ENCODE data around the gene RBMS2. TPM values are rescaled to one million over a fixed set of nuclear protein-coding genes. Genes with fewer than 3 reads are reported as not detected.

The RBMS2 gene
- total and polyA plus RNA-seq, 9 of the 15 experiments (the other 6 are each of a cell fraction or from before 2014, with no cell fraction given), result 0.08 to 10.5 (median 0.31) TPM

- TF ChIP-seq MAZ (CRISPR knock-in tag; conservative IDR thresholded peaks at IDR 0.05 in 1 of 2, IDR thresholded peaks at IDR 0.05 in 1 of 2) (peak; percentile 90 to 96), PCBP1 (IDR thresholded peaks at IDR 0.05; ENCODE audit: low read depth, low read length, poor library complexity, severe bottlenecking) (peak; percentile 90), SUPT5H (IDR thresholded peaks at IDR 0.05) (peak; percentile 30; the same call in 1 of the 2 replicates), ETS2 (tag; IDR thresholded peaks at IDR 0.05; ENCODE audit: borderline replicate concordance, poor library complexity, severe bottlenecking) (no peak), ZEB2 (IDR thresholded peaks at IDR 0.05) (no peak), FOSL1 (tag; conservative IDR thresholded peaks at IDR 0.05) (no peak), RNF2 (IDR thresholded peaks at IDR 0.05) (peak; percentile 93), HLTF (IDR thresholded peaks at IDR 0.05) (no peak), AFF1 (IDR thresholded peaks at IDR 0.05; ENCODE audit: low read depth in 1 of 2, partially characterized antibody in 2 of 2) (peak in 1 of 2 experiments; percentile 70), MYC (IDR thresholded peaks at IDR 0.05; ENCODE audit: low read depth, low read length) (peak; percentile 88), MYC (CRISPR knock-in tag; IDR thresholded peaks at IDR 0.05; ENCODE audit: borderline replicate concordance, low read depth) (peak; percentile 46; the same call in 1 of the 2 replicates), ZFP91 (CRISPR knock-in tag; IDR thresholded peaks at IDR 0.05) (peak; percentile 86), THRB (CRISPR knock-in tag; conservative IDR thresholded peaks at IDR 0.05) (peak; percentile 28; the same call in 1 of the 2 replicates), DDX20 (tag; IDR thresholded peaks at IDR 0.05; ENCODE audit: low read depth) (no peak), SP1 (CRISPR knock-in tag; IDR thresholded peaks at IDR 0.05) (peak; percentile 73), EP400 (IDR thresholded peaks at IDR 0.05) (peak; percentile 47; the same call in 1 of the 2 replicates), CCNT2 (IDR thresholded peaks at IDR 0.05; ENCODE audit: borderline replicate concordance, extremely low read depth, insufficient read length, low read depth, low read length) (peak; percentile 77), ZNF354B (CRISPR knock-in tag; IDR thresholded peaks at IDR 0.05) (no peak), ETV6 (IDR thresholded peaks at IDR 0.05; ENCODE audit: borderline replicate concordance in 1 of 2, low read depth in 2 of 2, low read length in 1 of 2) (0 out of 4 replicates have a peak, but pooled peaks of 1 of the 2 experiments have one; percentile 19), ETV6 (CRISPR knock-in tag; IDR thresholded peaks at IDR 0.05; ENCODE audit: borderline replicate concordance) (no peak)
Measured at GRCh38 chr12:56630180-56630632, 108.6 kb downstream of the RBMS2 start, which contains the start of gene BAZ2A (continued).

Data from K562 (cell line).